Measurements from ENCODE around the gene DDX60.
"Not testable (repeated sequence)": the region's sequence is repeated elsewhere in the genome, so short reads cannot be mapped to it uniquely, and the experiment has no call there.

Gene DDX60, protein sequence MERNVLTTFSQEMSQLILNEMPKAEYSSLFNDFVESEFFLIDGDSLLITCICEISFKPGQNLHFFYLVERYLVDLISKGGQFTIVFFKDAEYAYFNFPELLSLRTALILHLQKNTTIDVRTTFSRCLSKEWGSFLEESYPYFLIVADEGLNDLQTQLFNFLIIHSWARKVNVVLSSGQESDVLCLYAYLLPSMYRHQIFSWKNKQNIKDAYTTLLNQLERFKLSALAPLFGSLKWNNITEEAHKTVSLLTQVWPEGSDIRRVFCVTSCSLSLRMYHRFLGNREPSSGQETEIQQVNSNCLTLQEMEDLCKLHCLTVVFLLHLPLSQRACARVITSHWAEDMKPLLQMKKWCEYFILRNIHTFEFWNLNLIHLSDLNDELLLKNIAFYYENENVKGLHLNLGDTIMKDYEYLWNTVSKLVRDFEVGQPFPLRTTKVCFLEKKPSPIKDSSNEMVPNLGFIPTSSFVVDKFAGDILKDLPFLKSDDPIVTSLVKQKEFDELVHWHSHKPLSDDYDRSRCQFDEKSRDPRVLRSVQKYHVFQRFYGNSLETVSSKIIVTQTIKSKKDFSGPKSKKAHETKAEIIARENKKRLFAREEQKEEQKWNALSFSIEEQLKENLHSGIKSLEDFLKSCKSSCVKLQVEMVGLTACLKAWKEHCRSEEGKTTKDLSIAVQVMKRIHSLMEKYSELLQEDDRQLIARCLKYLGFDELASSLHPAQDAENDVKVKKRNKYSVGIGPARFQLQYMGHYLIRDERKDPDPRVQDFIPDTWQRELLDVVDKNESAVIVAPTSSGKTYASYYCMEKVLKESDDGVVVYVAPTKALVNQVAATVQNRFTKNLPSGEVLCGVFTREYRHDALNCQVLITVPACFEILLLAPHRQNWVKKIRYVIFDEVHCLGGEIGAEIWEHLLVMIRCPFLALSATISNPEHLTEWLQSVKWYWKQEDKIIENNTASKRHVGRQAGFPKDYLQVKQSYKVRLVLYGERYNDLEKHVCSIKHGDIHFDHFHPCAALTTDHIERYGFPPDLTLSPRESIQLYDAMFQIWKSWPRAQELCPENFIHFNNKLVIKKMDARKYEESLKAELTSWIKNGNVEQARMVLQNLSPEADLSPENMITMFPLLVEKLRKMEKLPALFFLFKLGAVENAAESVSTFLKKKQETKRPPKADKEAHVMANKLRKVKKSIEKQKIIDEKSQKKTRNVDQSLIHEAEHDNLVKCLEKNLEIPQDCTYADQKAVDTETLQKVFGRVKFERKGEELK (N-terminal part only)

GRCh38 chr4:168318266-168318895 lies at the start of gene DDX60:
Gene DDX60, minus strand, starts transcription at chr4:168318752. Its CDS starts 7,493 bp downstream, at chr4:168311259.
- peak; percentile 80 for DNase-seq

- no peak for DNase-seq
Observed at GRCh38 chr4:168367065-168367464, 48.5 kb upstream of the DDX60 start.

GRCh38 chr4:168362025-168362401 lies 43.5 kb upstream of the DDX60 start:
- DNase-seq: no peak

- no peak for DNase-seq
Observed at GRCh38 chr4:168361365-168362024, 42.9 kb upstream of the DDX60 start.

DNA sequence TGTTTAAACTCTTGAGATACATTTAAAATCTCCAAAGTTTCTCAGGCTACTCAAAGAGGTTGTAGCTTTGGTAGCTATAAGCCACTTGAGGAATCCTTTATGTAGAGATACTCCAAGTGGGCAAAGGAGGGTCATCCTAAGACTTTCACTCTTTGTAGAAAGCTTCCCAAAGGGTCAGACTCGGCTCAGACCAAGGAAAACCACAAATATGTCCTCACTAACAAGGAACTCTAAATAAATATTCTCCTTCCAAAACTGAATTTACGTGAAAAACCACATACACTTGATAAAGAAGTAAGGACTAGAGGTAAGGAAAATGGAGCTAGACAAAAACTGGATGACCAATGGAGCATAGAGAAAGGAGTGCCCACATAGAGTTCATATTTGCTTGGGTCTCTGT lies 41.7 kb upstream of the DDX60 start:
- no peak for DNase-seq

DNA sequence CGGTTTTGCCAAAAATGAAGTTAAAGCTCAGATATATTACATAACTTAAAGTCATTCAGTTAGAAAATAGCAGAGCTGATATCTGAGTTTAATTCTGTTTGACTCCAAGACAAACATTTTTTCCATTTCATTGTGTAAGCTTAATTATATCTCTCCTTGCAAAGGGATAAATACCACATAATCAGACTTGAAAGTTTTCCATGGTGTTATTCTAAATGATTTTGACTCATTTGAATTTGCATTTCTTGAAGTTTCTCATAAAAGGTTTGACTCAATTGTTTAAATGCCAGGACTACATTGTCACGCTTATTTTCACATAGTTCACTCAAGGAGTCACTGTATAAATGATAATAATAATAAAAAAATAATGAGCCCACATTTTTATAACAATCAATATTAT lies 39.4 kb upstream of the DDX60 start:
- no peak for DNase-seq

- DNase-seq: no peak
Observed at GRCh38 chr4:168353746-168354145, 35.2 kb upstream of the DDX60 start.

- no peak for DNase-seq
Observed at GRCh38 chr4:168337550-168337940, 19.0 kb upstream of the DDX60 start.

DNA sequence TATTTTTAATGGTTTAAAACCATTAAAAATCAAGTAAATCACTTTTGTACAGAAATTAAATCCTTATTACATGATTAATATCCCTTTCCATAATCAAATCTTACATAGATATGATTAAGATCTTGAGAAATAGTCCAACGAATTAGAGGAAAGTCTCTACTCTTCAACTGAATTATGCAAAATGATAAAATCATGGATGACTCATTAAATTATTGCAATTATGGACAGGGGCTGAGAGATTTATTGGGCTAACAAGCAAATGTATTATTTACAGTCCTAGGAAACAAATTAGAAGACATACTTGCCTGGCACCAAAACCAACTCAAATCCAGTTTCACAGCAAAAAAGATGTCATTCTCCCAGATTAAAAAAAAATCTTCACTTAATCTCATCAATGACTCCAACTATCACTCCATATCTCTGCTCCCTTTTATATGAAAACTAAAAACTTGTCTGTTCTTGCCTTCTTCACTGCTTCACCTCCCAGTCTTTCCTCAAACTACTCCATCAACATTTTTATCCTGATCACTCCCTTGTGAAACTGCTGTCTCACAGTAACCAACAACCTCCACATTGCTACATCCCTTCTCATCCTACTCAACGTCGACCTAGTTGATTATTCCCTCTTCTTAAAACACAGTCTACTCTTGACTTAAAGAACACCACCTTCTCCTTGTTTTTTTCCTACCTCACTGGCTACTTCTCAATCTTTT lies 18.4 kb upstream of the DDX60 start:
- no peak for DNase-seq

DNA sequence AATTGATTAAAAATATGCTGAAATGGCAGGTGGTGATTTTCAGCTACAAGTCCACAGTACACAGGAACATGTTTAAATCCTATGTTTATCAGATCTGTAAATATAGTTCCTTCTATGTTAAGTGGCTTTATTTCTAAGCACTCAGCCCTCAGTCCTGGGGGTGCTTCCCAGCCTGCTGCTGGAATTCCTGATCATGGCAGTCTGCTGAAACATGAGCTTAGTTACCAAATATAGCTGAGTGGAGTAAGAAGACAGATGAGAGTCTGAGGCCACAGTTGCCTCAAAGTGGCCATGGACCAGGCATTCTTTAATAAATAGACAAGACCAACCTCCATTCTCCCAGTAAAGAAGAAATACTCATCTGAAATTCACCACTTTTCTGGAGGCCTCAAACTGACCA lies 17.1 kb upstream of the DDX60 start:
- no peak for DNase-seq

DNA sequence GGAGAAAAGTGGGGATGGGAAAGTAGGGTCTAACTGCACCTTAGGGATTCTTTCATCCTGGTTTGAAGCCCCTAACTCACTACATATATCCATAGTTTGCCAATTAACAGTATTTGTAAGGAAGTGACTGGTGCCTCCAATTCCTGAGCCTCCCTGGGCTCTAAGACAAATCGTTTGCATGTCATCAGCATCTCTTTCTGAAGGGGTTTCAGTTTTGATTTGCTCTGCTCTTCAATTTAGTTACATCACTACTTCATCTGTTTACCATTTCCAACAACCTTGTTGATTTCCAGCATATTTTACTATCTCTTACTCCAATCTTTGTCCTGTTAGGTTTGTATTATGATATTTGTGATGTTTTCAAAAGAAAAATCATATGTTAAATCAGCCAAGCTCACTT lies 15.5 kb upstream of the DDX60 start:
- DNase-seq: no peak

DNA sequence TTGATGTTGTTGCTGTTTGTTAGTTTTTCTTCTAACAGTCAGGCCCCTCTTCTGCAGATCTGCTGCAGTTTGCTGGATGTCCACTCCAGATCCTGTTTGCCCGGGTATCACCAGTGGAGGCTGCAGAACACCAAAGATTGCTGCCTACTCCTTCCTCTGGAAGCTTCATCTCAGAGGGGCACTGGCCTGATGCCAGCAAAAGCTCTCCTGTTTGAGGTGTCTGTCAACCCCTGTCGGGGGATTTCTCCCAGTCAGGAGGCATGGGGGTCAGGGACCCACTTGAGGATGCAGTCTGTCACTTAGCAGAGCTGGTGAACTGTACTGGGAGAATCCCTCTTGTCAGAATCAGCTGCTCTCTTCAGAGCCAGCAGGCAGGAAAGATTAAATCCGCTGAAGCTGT lies 12.0 kb upstream of the DDX60 start:
- not testable (repeated sequence) for DNase-seq

- no peak for DNase-seq
Observed at GRCh38 chr4:168325591-168325990, 7.0 kb upstream of the DDX60 start.

DNA sequence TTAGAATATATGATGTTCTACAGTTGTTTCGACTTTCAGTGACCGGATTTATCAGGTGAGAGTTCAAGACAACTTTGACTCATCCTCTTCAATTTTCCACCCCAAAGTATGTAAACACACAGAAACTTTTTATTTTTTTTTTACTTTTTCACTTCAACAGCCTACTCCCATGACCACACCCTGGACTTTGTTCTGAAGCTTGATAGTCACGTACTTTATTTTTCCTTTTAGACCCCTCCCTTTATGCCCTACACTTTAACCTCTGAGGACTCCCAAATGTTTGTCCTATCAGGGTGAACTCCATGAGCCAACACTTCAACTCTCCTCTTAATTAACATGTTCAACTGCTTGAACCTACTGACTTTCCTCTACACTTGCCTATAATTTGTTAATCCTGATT lies 2.5 kb upstream of the DDX60 start:
- no peak for DNase-seq

GRCh38 chr4:168319486-168320019 lies 1.0 kb upstream of the DDX60 start:
- DNase-seq: no peak

- DNase-seq: no peak
Observed at GRCh38 chr4:168317621-168318020, 931 bp downstream of the DDX60 start.

DNA sequence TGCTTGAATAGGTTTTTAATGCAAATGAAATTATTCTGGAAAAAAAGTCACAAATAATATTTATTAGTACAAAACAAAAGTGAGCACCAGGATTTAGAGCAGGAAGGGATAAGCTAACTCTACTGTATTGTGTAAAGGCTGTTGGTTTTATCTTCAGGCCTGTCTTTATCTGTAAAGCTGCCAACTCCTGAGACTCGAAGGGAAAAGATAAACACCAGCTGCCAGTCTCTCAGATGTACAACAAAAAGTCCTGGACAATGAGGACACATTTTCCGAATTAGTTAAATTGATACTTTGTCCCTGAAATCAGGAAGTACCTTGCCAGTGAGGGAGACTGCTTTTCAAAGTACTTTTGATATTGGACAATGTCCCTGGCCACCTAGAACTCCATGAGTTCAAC lies 8.8 kb downstream of the DDX60 start:
- no peak for DNase-seq

DNA sequence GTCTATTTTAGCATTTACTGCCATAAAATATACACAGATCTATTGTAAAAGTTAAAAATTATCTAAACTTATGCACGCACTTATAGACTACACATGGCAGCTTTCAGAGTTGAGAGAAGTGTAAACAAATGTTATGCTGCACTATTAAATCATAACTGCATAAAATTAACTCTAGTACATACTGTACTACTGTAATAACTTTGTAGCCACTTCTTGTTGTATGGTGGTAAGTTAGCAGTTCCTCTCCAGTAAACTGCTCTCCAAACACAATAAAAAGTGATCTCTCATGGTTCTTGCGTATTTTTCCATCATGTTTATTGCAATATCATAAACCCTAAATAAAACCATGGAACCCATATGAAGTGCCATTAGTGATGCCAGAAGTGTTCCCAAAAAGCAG lies 9.6 kb downstream of the DDX60 start:
- no peak for DNase-seq

DNA sequence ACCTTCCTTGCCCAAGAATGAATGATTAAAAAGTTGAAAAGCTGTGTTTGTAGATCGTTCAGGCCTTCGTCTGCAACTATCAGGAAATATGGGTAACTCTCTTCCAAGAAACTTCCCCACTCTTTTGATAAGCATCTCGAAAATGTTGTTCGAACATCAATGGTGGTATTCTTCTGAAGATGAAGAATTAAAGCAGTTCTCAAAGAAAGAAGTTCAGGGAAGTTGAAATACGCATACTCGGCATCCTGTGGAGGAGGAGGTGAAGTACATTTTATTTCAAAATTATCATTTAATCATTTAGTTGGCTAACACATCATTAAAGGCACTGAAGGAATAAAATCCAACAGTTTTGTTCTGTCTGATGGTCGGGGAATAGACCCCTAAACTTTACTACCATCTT lies 12.1 kb downstream of the DDX60 start:
- no peak for DNase-seq

GRCh38 chr4:168304744-168305459 lies 13.7 kb downstream of the DDX60 start:
- no peak for DNase-seq

- DNase-seq: not testable (repeated sequence)
Observed at GRCh38 chr4:168303430-168303829, 15.1 kb downstream of the DDX60 start.

Data from activated naive CD4-positive, alpha-beta T cell treated with anti-CD3 and anti-CD28 coated beads, Interleukin-2, amount 50 U/mL, for 16 hours (primary cell).